H1 (cell line): ENCODE data around the gene GTF2F2. TPM values are rescaled to one million over a fixed set of nuclear protein-coding genes. Genes with fewer than 3 reads are reported as not detected.

Experiments used
- CTCF ChIA-PET: fragments of 300-600 bp; sonication (Branson Sonifier 250); formaldehyde crosslinking; loops from one replicate; lab custom pipeline; 2021; ENCODE audit not compliant: partially characterized antibody; lab: Charles Lee
- POLR2A ChIA-PET: fragments of 300-600 bp; sonication (Branson Sonifier 250); formaldehyde crosslinking; loops from one replicate; lab custom pipeline; 2021; ENCODE audit warnings: inconsistent platforms; ENCODE audit not compliant: partially characterized antibody; lab: Charles Lee
- DNase-seq, 2 experiments: peaks; one replicate each; pipeline versions ENCODE4 v3.0.0 to v3.0.0-alpha.2; 2010 to 2022; ENCODE audit warnings: low spot score in 2 of 2, low read depth in 1 of 2, mixed read lengths in 1 of 2
- FAIRE-seq: peaks from 2 replicates; lab custom pipeline; 2011; peaks lifted over from hg19 to GRCh38; lab: Jason Lieb, UNC
- H2AFZ ChIP-seq: 2 replicates; pipeline ENCODE4 v1.8.1; 2012; ENCODE audit warnings: low read length, inconsistent platforms
- H2AK5ac ChIP-seq: 2 replicates; pipeline ENCODE4 v1.6.1; 2013; ENCODE audit warnings: low read depth, low read length
- H2BK120ac ChIP-seq: replicated peaks from 2 replicates; pipeline ENCODE3; 2013; ENCODE audit warnings: low read depth, low read length, inconsistent platforms
- H2BK12ac ChIP-seq: 2 replicates; pipeline ENCODE4 v1.6.1; 2013; ENCODE audit warnings: low read depth, low read length
- H2BK15ac ChIP-seq: 2 replicates; pipeline ENCODE4 v1.6.1; 2013; ENCODE audit warnings: low read length
- H2BK20ac ChIP-seq: 2 replicates; pipeline ENCODE4 v1.6.1; 2013; ENCODE audit warnings: low read length
- H2BK5ac ChIP-seq: 2 replicates; pipeline ENCODE4 v1.6.1; 2013; ENCODE audit warnings: low read depth, low read length
- H3K14ac ChIP-seq: 2 replicates; pipeline ENCODE4 v1.6.1; 2013; ENCODE audit warnings: inconsistent platforms; ENCODE audit not compliant: insufficient read length
- H3K18ac ChIP-seq: 2 replicates; pipeline ENCODE4 v1.6.1; 2013; ENCODE audit warnings: low read length; ENCODE audit errors: extremely low read depth
- H3K23ac ChIP-seq: 2 replicates; pipeline ENCODE4 v1.6.1; 2013; ENCODE audit warnings: inconsistent platforms; ENCODE audit not compliant: insufficient read length
- H3K23me2 ChIP-seq: 2 replicates; pipeline ENCODE4 v1.6.1; 2013; ENCODE audit warnings: low read depth, low read length
- H3K27ac ChIP-seq: 2 replicates; pipeline ENCODE4 v1.6.1; 2011; ENCODE audit warnings: low read depth, low read length, inconsistent platforms
- H3K27me3 ChIP-seq, 4 experiments: replicated peaks in 1 of 4; 1 replicate in 1 of 4; 2 replicates in 3 of 4; pipeline versions ENCODE4 v1.6.1 to v1.8.1; 2011 to 2013; ENCODE audit warnings: low read length in 3 of 4, mild to moderate bottlenecking in 3 of 4, inconsistent platforms in 2 of 4, mixed read lengths in 2 of 4, moderate library complexity in 1 of 4; ENCODE audit not compliant: control insufficient read depth in 3 of 4, insufficient read depth in 3 of 4; ENCODE audit errors: extremely low read depth in 1 of 4
- H3K36me3 ChIP-seq, 4 experiments: 2 replicates each; pipeline versions ENCODE4 v1.6.1 to v1.8.1; 2011 to 2013; ENCODE audit warnings: mild to moderate bottlenecking in 4 of 4, low read length in 3 of 4, moderate library complexity in 2 of 4, control low read depth in 1 of 4, inconsistent platforms in 1 of 4; ENCODE audit not compliant: insufficient read depth in 4 of 4, control insufficient read depth in 2 of 4
- H3K4ac ChIP-seq: replicated peaks from 2 replicates; pipeline ENCODE3; 2013; ENCODE audit warnings: low read length, low read depth, mixed read lengths, inconsistent platforms; ENCODE audit not compliant: insufficient read length
- H3K4me1 ChIP-seq, 4 experiments: replicated peaks in 1 of 4; 1 replicate in 1 of 4; 2 replicates in 3 of 4; pipeline versions ENCODE4 v1.6.1 to v1.8.1; 2011 to 2013; ENCODE audit warnings: low read length in 3 of 4, inconsistent platforms in 2 of 4, mixed read lengths in 1 of 4; ENCODE audit not compliant: insufficient read depth in 4 of 4, control insufficient read depth in 3 of 4
- H3K4me2 ChIP-seq, 2 experiments: 2 replicates each; pipeline versions ENCODE4 v1.6.1 to v1.8.1; 2011 to 2013; ENCODE audit warnings: low read depth in 2 of 2, low read length in 2 of 2, control low read depth in 1 of 2, inconsistent platforms in 1 of 2, mild to moderate bottlenecking in 1 of 2; ENCODE audit not compliant: insufficient read depth in 1 of 2
- H3K4me3 ChIP-seq, 4 experiments: fragments of 200-600, 300-600 bp in 1 of 4; sonication (generic), shearing (Covaris generic), sonication (Bioruptor Twin) in 1 of 4; 2 replicates each; pipeline versions ENCODE4 v1.5.1 to v1.8.1; 2011 to 2016; ENCODE audit warnings: low read length in 4 of 4, low read depth in 3 of 4, control low read depth in 2 of 4, inconsistent platforms in 2 of 4, mild to moderate bottlenecking in 2 of 4, mixed read lengths in 1 of 4, moderate library complexity in 1 of 4; ENCODE audit not compliant: insufficient read depth in 2 of 4; ENCODE audit errors: extremely low read depth in 1 of 4
- H3K56ac ChIP-seq: replicated peaks from 2 replicates; pipeline ENCODE3; 2013; ENCODE audit warnings: low read depth, mild to moderate bottlenecking, mixed read lengths, low read length, inconsistent platforms; ENCODE audit not compliant: insufficient read length
- H3K79me1 ChIP-seq: 2 replicates; pipeline ENCODE4 v1.6.1; 2013; ENCODE audit warnings: low read depth, low read length, control low read depth
- H3K79me2 ChIP-seq, 2 experiments: 2 replicates each; pipeline versions ENCODE4 v1.6.1 to v1.8.1; 2012 to 2013; ENCODE audit warnings: low read length in 2 of 2, mild to moderate bottlenecking in 2 of 2, inconsistent platforms in 1 of 2; ENCODE audit not compliant: insufficient read depth in 2 of 2, control insufficient read depth in 1 of 2
- H3K9ac ChIP-seq, 4 experiments: replicated peaks in 1 of 4; 1 replicate in 1 of 4; 2 replicates in 3 of 4; pipeline versions ENCODE4 v1.6.1 to v1.8.1; 2011 to 2013; ENCODE audit warnings: low read depth in 3 of 4, low read length in 3 of 4, control low read depth in 2 of 4, mild to moderate bottlenecking in 2 of 4, moderate library complexity in 2 of 4, inconsistent platforms in 1 of 4; ENCODE audit errors: extremely low read depth in 1 of 4
- H3K9me3 ChIP-seq, 2 experiments: 2 replicates each; pipeline versions ENCODE4 v1.6.1 to v1.8.1; 2012 to 2013; ENCODE audit warnings: mild to moderate bottlenecking in 2 of 2, moderate library complexity in 2 of 2, control low read depth in 1 of 2, inconsistent platforms in 1 of 2, low read depth in 1 of 2, low read length in 1 of 2, mixed read lengths in 1 of 2; ENCODE audit not compliant: insufficient read depth in 2 of 2
- H4K20me1 ChIP-seq, 2 experiments: replicated peaks in 1 of 2; 2 replicates each; pipeline versions ENCODE3 to v1.8.1; 2011 to 2013; ENCODE audit warnings: inconsistent platforms in 2 of 2, low read length in 2 of 2, mild to moderate bottlenecking in 1 of 2; ENCODE audit not compliant: insufficient read depth in 2 of 2, control insufficient read depth in 1 of 2
- H4K5ac ChIP-seq: 2 replicates; pipeline ENCODE4 v1.6.1; 2013; ENCODE audit warnings: low read length, low read depth, mixed read lengths, inconsistent platforms; ENCODE audit not compliant: insufficient read length
- H4K8ac ChIP-seq: 2 replicates; pipeline ENCODE4 v1.8.0; 2013; ENCODE audit warnings: mild to moderate bottlenecking, moderate library complexity, low read length, inconsistent platforms; ENCODE audit not compliant: insufficient read depth; ENCODE audit errors: extremely low read depth
- H4K91ac ChIP-seq: replicated peaks from 2 replicates; pipeline ENCODE3; 2013; ENCODE audit warnings: low read length, mixed read lengths, inconsistent platforms; ENCODE audit not compliant: insufficient read length
- EZH2 ChIP-seq: fragments of 200-600 bp; sonication (generic); IDR thresholded peaks from 2 replicates; pipeline ENCODE4 v1.7.1; 2012; ENCODE audit warnings: low read depth, mild to moderate bottlenecking, moderate library complexity, low read length, inconsistent platforms; ENCODE audit not compliant: severe bottlenecking
- FOSL1 ChIP-seq: IDR thresholded peaks from 2 replicates; pipeline ENCODE4 v1.6.1; 2011; ENCODE audit warnings: mild to moderate bottlenecking, low read depth, low read length, moderate library complexity; ENCODE audit not compliant: insufficient read depth
- POLR2AphosphoS5 ChIP-seq: IDR thresholded peaks from 2 replicates; pipeline ENCODE4 v1.6.1; 2011; ENCODE audit warnings: low read depth, low read length
- SRF ChIP-seq: IDR thresholded peaks from 2 replicates; pipeline ENCODE4 v1.6.1; 2011; ENCODE audit warnings: mild to moderate bottlenecking, low read depth, low read length, moderate library complexity
- TBP ChIP-seq: IDR thresholded peaks from 2 replicates; pipeline ENCODE4 v1.6.1; 2011; ENCODE audit warnings: low read depth, low read length, improper control_type of control experiment
- WGBS, 2 experiments: shearing (Covaris generic) in 1 of 2; methylation state at CpG; one replicate each; pipeline versions ENCODE4 v1.1.6 to v1.1.7; 2013 to 2015; ENCODE audit warnings: low lambda C conversion rate in 2 of 2, mixed read lengths in 2 of 2, inconsistent platforms in 1 of 2, low coverage in 1 of 2, missing lambda C conversion rate in 1 of 2; ENCODE audit not compliant: insufficient replicate concordance in 2 of 2, insufficient coverage in 1 of 2, insufficient read length in 1 of 2; ENCODE audit errors: extremely low coverage in 1 of 2, missing lambda C conversion rate in 1 of 2; 5-methylcytosine and 5-hydroxymethylcytosine counted together
- polyA plus RNA-seq, 7 experiments: library from polyadenylated mRNA; depleted of rRNA in 3 of 7; stranded (reverse) in 5 of 7; unstranded in 2 of 7; fragments of >200 nt in 5 of 7; fragments of 200-250 nt in 2 of 7; gene quantifications; 1 replicate in 5 of 7; 2 replicates in 1 of 7; 4 replicates in 1 of 7; pipeline versions ENCODE4 v1.2.1 to v1.2.3, GENCODE V29; 2011 to 2013; ENCODE audit warnings: missing spikeins in 2 of 7, mixed read lengths in 2 of 7
- total RNA-seq: library from RNA; stranded (reverse); fragmentation: NEBNext Ultra II Directional; extraction: Animal tissue kit (Norgen Biotek cat#: 25700); gene quantifications from 2 replicates; pipeline ENCODE4 v1.2.1, GENCODE V29; 2021

Gene GTF2F2
- total and polyA plus RNA-seq, 2 of the 8 experiments (the other 6 are each of a cell fraction or from before 2014, with no cell fraction given), result 10.8 to 31.1 TPM

DNA sequence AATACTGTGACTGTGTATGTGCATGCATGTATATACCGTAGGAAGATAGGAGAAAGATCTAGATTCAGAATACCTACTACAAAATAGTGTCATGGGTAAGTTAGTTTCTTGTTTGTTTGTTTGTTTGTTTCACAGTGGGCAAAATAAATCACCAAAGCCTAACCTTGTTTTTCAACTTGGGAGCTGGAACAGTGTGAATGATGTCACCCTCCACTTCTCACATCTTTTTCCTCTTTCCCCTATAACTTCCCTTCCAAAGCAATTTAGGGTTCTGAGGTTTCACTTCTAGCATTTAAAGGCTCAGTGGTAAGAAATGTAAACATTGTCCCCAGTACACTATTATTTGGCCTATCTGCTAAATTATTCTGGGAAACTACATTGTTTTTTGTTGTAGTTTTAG, 75.1 kb downstream of the GTF2F2 start:
- no peak overlapping the region for H3K4ac ChIP-seq
- H3K23ac ChIP-seq, result no peak overlapping the region
- H4K91ac ChIP-seq, result no peak overlapping the region
- H3K18ac ChIP-seq, result no peak overlapping the region
- H2AFZ ChIP-seq, result no peak overlapping the region
- H4K5ac ChIP-seq, result no peak overlapping the region
- H3K27me3 ChIP-seq, result no peaks in the 10 kb centered on the region
- no peak for TF ChIP-seq TBP
- no peak for TF ChIP-seq POLR2AphosphoS5
- no peak for TF ChIP-seq EZH2
- TF ChIP-seq FOSL1, result no peak
- no peak for TF ChIP-seq SRF
- no peaks in the 10 kb centered on the region; the same call in 1 of the 2 replicates for H3K79me1 ChIP-seq
- H2BK12ac ChIP-seq, result no peak overlapping the region
- POLR2A ChIA-PET, result interaction anchor here (1.1 kb wide), 1 partner anchor 103 kb away, joined by 3 read pairs; no protein-coding TSS in a partner anchor
- H2BK20ac ChIP-seq, result no peak overlapping the region
- H3K9ac ChIP-seq, result no peak overlapping the region
- DNase-seq (no peak), FAIRE-seq (no peak)
- H3K4me1 ChIP-seq, result peaks cover 0 to 2% (median 0%) of the 10 kb centered on the region in 4 experiments; a peak in 1 of 7 replicates
- H2BK5ac ChIP-seq, result no peak overlapping the region
- no peaks in the 10 kb centered on the region for H4K20me1 ChIP-seq
- no peak overlapping the region for H3K4me2 ChIP-seq
- no peaks in the 10 kb centered on the region for H3K23me2 ChIP-seq
- H3K27ac ChIP-seq, result no peak overlapping the region
- H3K56ac ChIP-seq, result no peak overlapping the region
- no peaks in the 10 kb centered on the region for H3K36me3 ChIP-seq
- H3K4me3 ChIP-seq, result no peak overlapping the region
- H3K9me3 ChIP-seq, result no peaks in the 10 kb centered on the region
- peaks cover 0 to 3% of the 10 kb centered on the region in 2 experiments; a peak in 1 of 4 replicates for H3K79me2 ChIP-seq
- WGBS, 2 experiments, result 79% methylated on average over 1 of the region's 1 CpG; no CpG with 5 or more reads in 1 of the 2 experiments
- no peak overlapping the region for H2BK120ac ChIP-seq
- no peak overlapping the region for H4K8ac ChIP-seq
- H3K14ac ChIP-seq, result no peak overlapping the region
- H2AK5ac ChIP-seq, result no peak overlapping the region
- H2BK15ac ChIP-seq, result no peak overlapping the region
- CTCF ChIA-PET, result interaction anchor here (2.0 kb wide), 1 partner anchor 91 kb away, joined by 4 read pairs; no protein-coding TSS in a partner anchor
